ENCODE data around the gene MUC5B.

- TF ChIP-seq CTCF (conservative IDR thresholded peaks at IDR 0.05; ENCODE audit: low read depth, low read length) (0 out of 2 replicates have a peak, but pooled peaks have one; percentile 13), EZH2 (IDR thresholded peaks at IDR 0.05; ENCODE audit: borderline replicate concordance, low read depth, low read length, poor library complexity, severe bottlenecking) (no peak)
These were observed 70.8 kb downstream of the MUC5B start for GRCh38 chr11:1293619-1294015.
